Ammon's horn (tissue), 1 donor: ENCODE data around the gene FSCN2.
"Not testable (repeated sequence)": the region's sequence is repeated elsewhere in the genome, so short reads cannot be mapped to it uniquely, and the experiment has no call there.

Source experiments
- DNase-seq: peaks from one replicate; pipeline ENCODE4 v3.0.0-alpha.2; 2016; ENCODE audit warnings: low spot score

Gene FSCN2

GRCh38 chr17:81528651-81529436, 667 bp downstream of the FSCN2 start:
- no peak for DNase-seq

GRCh38 chr17:81529437-81529803, 1.2 kb downstream of the FSCN2 start:
- no peak for DNase-seq

GRCh38 chr17:81531013-81531412, 2.8 kb downstream of the FSCN2 start:
- DNase-seq: not testable (repeated sequence)

GRCh38 chr17:81531998-81532404, 3.8 kb downstream of the FSCN2 start:
- DNase-seq: not testable (repeated sequence)

GRCh38 chr17:81532490-81533287, 4.5 kb downstream of the FSCN2 start:
- no peak for DNase-seq

- no peak for DNase-seq
Observed at GRCh38 chr17:81533339-81534141, 5.4 kb downstream of the FSCN2 start.

- DNase-seq: no peak
Observed at GRCh38 chr17:81534157-81535006, 6.2 kb downstream of the FSCN2 start.

GRCh38 chr17:81535007-81535328, 6.8 kb downstream of the FSCN2 start:
- no peak for DNase-seq

GRCh38 chr17:81535480-81536298, 7.5 kb downstream of the FSCN2 start:
- DNase-seq: no peak

- no peak for DNase-seq
Observed at GRCh38 chr17:81536299-81537290, 8.4 kb downstream of the FSCN2 start.

GRCh38 chr17:81537343-81537855, 9.2 kb downstream of the FSCN2 start:
- no peak for DNase-seq

- DNase-seq: no peak
Observed at GRCh38 chr17:81537856-81538555, 9.8 kb downstream of the FSCN2 start.

GRCh38 chr17:81538651-81539570, 10.7 kb downstream of the FSCN2 start:
- no peak for DNase-seq

GRCh38 chr17:81539571-81539900, 11.4 kb downstream of the FSCN2 start:
- DNase-seq: no peak

- no peak for DNase-seq
Observed at GRCh38 chr17:81539961-81540675, 11.9 kb downstream of the FSCN2 start.

GRCh38 chr17:81540676-81541027, 12.5 kb downstream of the FSCN2 start:
- DNase-seq: no peak

GRCh38 chr17:81541123-81541522, 12.9 kb downstream of the FSCN2 start:
- no peak for DNase-seq
